ENCODE results near the gene PLEKHA6. TPM values are rescaled to one million over a fixed set of nuclear protein-coding genes. Genes with fewer than 3 reads are reported as not detected.
"Not testable (repeated sequence)": the region's sequence is repeated elsewhere in the genome, so short reads cannot be mapped to it uniquely, and the experiment has no call there.

PLEKHA6 gene
- total RNA-seq, 4 donors from 2014 or later, result 3.7 to 15.4 (median 12.8) TPM

GRCh38 chr1:204314893-204315658, 44.7 kb downstream of the PLEKHA6 start:
- WGBS, result 61% methylated on average over 12 of the region's 12 CpGs
- Histone ChIP-seq H3K27me3 (no peaks in the 10 kb centered on the region), H3K4me3 (no peak overlapping the region), H3K36me3 (no peaks in the 10 kb centered on the region), H3K9me3 (no peaks in the 10 kb centered on the region), H3K4me1 (peaks cover 12% of the 10 kb centered on the region), H3K27ac (no peak overlapping the region)
- no peak for DNase-seq (ENCODE audit: low spot score in 2 of 2)
- no peak for TF ChIP-seq CTCF (IDR thresholded peaks at IDR 0.05)
- no peak for TF ChIP-seq POLR2AphosphoS5 (IDR thresholded peaks at IDR 0.05)
- TF ChIP-seq EP300 (IDR thresholded peaks at IDR 0.05), result no peak
- TF ChIP-seq POLR2A (IDR thresholded peaks at IDR 0.05), result no peak

GRCh38 chr1:204314171-204314892, 45.4 kb downstream of the PLEKHA6 start:
- no peak overlapping the region for H3K4me3 ChIP-seq
- no peaks in the 10 kb centered on the region for H3K9me3 ChIP-seq
- 80% methylated on average over 7 of the region's 7 CpGs for WGBS
- peaks cover 4% of the 10 kb centered on the region for H3K4me1 ChIP-seq
- no peaks in the 10 kb centered on the region for H3K27me3 ChIP-seq
- TF ChIP-seq EP300 (IDR thresholded peaks at IDR 0.05), result no peak
- no peak for TF ChIP-seq POLR2A (IDR thresholded peaks at IDR 0.05)
- TF ChIP-seq POLR2AphosphoS5 (IDR thresholded peaks at IDR 0.05), result no peak
- TF ChIP-seq CTCF (IDR thresholded peaks at IDR 0.05), result no peak
- no peaks in the 10 kb centered on the region for H3K36me3 ChIP-seq
- H3K27ac ChIP-seq, result no peak overlapping the region
- DNase-seq (ENCODE audit: low spot score in 2 of 2), result no peak

- DNase-seq (ENCODE audit: low spot score in 2 of 2), result no peak
- H3K4me3 ChIP-seq, result no peak overlapping the region
- H3K27ac ChIP-seq, result no peak overlapping the region
Measured at GRCh38 chr1:204313675-204314074, 46.1 kb downstream of the PLEKHA6 start.

GRCh38 chr1:204310970-204311369, 48.8 kb downstream of the PLEKHA6 start:
- H3K36me3 ChIP-seq; H3K27ac ChIP-seq; H3K27me3 ChIP-seq; DNase-seq (ENCODE audit: low spot score in 2 of 2); H3K9me3 ChIP-seq; H3K4me3 ChIP-seq: not testable (repeated sequence)
- peaks cover 14% of the 10 kb centered on the region for H3K4me1 ChIP-seq
- 98% methylated on average over 4 of the region's 4 CpGs for WGBS

More at GRCh38 chr1:204313675-204314074, 46.1 kb downstream of the PLEKHA6 start:
- Histone ChIP-seq H3K9me3 (no peaks in the 10 kb centered on the region), H3K36me3 (no peaks in the 10 kb centered on the region), H3K27me3 (no peaks in the 10 kb centered on the region), H3K4me1 (no peaks in the 10 kb centered on the region)
- WGBS, result 66% methylated on average over 4 of the region's 4 CpGs
- TF ChIP-seq CTCF (IDR thresholded peaks at IDR 0.05) (no peak), POLR2A (IDR thresholded peaks at IDR 0.05) (no peak), EP300 (IDR thresholded peaks at IDR 0.05) (no peak), POLR2AphosphoS5 (IDR thresholded peaks at IDR 0.05) (no peak)

- DNase-seq (ENCODE audit: low spot score in 2 of 2), result no peak
- peaks cover 14% of the 10 kb centered on the region for H3K4me1 ChIP-seq
- TF ChIP-seq POLR2AphosphoS5 (IDR thresholded peaks at IDR 0.05) (no peak), CTCF (IDR thresholded peaks at IDR 0.05) (no peak), POLR2A (IDR thresholded peaks at IDR 0.05) (no peak), EP300 (IDR thresholded peaks at IDR 0.05) (no peak)
- 23% methylated on average over 4 of the region's 4 CpGs for WGBS
- H3K27ac ChIP-seq, result no peak overlapping the region
- no peak overlapping the region for H3K4me3 ChIP-seq
- H3K27me3 ChIP-seq, result no peaks in the 10 kb centered on the region
- H3K36me3 ChIP-seq, result no peaks in the 10 kb centered on the region
- H3K9me3 ChIP-seq, result no peaks in the 10 kb centered on the region
Measured at GRCh38 chr1:204308023-204308628, 51.6 kb downstream of the PLEKHA6 start.
